HepG2 (cell line): Measurements from ENCODE around the gene ROM1. TPM values are rescaled to one million over a fixed set of nuclear protein-coding genes. Genes with fewer than 3 reads are reported as not detected.

Experiments used
- ARID2 ChIP-seq: sonication (generic); formaldehyde crosslinking; IDR thresholded peaks from 2 replicates; pipeline ENCODE4 v1.8.1; 2022; ENCODE audit warnings: mild to moderate bottlenecking, missing genetic modification reagents, borderline replicate concordance
- ATF1 ChIP-seq: IDR thresholded peaks from 2 replicates; pipeline ENCODE4 v1.6.1; 2016; ENCODE audit warnings: mild to moderate bottlenecking, control low read depth
- BRCA1 ChIP-seq: sonication (generic); formaldehyde crosslinking; IDR thresholded peaks from 2 replicates; pipeline ENCODE4 v1.4.0; 2020; ENCODE audit warnings: missing genetic modification reagents
- CBFB ChIP-seq: sonication (generic); formaldehyde crosslinking; IDR thresholded peaks from 2 replicates; pipeline ENCODE4 v1.4.0; 2020; ENCODE audit warnings: missing genetic modification reagents
- DBP ChIP-seq: sonication (generic); formaldehyde crosslinking; IDR thresholded peaks from 2 replicates; pipeline ENCODE4 v1.4.0; 2020; ENCODE audit warnings: missing genetic modification reagents; ENCODE audit errors: not compliant biosample characterization
- FOSL2 ChIP-seq: sonication (generic); formaldehyde crosslinking; IDR thresholded peaks from 2 replicates; pipeline ENCODE4 v1.4.0; 2020; ENCODE audit warnings: missing genetic modification reagents
- ISL2 ChIP-seq: sonication (generic); formaldehyde crosslinking; IDR thresholded peaks from 2 replicates; pipeline ENCODE4 v1.5.0; 2020; ENCODE audit warnings: missing genetic modification reagents
- KDM3A ChIP-seq: IDR thresholded peaks from 2 replicates; pipeline ENCODE4 v1.6.1; 2018; ENCODE audit warnings: low read depth, missing compliant biosample characterization
- MED1 ChIP-seq: sonication (generic); formaldehyde crosslinking; IDR thresholded peaks from 2 replicates; pipeline ENCODE4 v1.4.0; 2020; ENCODE audit warnings: missing genetic modification reagents
- MTF1 ChIP-seq: sonication (generic); formaldehyde crosslinking; IDR thresholded peaks from 2 replicates; pipeline ENCODE4 v1.5.0; 2020; ENCODE audit warnings: missing genetic modification reagents
- MXD3 ChIP-seq: IDR thresholded peaks from 2 replicates; pipeline ENCODE4 v1.6.1; 2016; ENCODE audit warnings: mild to moderate bottlenecking, missing biosample characterization, missing genetic modification reagents
- RXRA ChIP-seq: sonication (generic); formaldehyde crosslinking; IDR thresholded peaks from 2 replicates; pipeline ENCODE4 v1.5.1; 2020; ENCODE audit warnings: missing genetic modification reagents
- SP140L ChIP-seq: sonication (generic); formaldehyde crosslinking; IDR thresholded peaks from 2 replicates; pipeline ENCODE4 v1.4.0; 2020; ENCODE audit warnings: missing genetic modification reagents, borderline replicate concordance
- SP2 ChIP-seq: sonication (generic); formaldehyde crosslinking; IDR thresholded peaks from 2 replicates; pipeline ENCODE4 v1.5.1; 2020; ENCODE audit warnings: mild to moderate bottlenecking, missing genetic modification reagents
- SRF ChIP-seq: IDR thresholded peaks from 2 replicates; pipeline ENCODE4 v1.6.1; 2011; ENCODE audit warnings: mild to moderate bottlenecking, low read depth, low read length, moderate library complexity
- TBX2 ChIP-seq: sonication (generic); formaldehyde crosslinking; IDR thresholded peaks from 2 replicates; pipeline ENCODE4 v1.5.0; 2020; ENCODE audit warnings: missing genetic modification reagents, mild to moderate bottlenecking, borderline replicate concordance
- U2AF2 ChIP-seq: fragments of 200-400 bp; formaldehyde crosslinking; IDR thresholded peaks from 2 replicates; pipeline ENCODE4 v1.6.1; 2017; ENCODE audit warnings: low read depth, mild to moderate bottlenecking, low read length
- ZBTB21 ChIP-seq: sonication (generic); formaldehyde crosslinking; IDR thresholded peaks from 2 replicates; pipeline ENCODE4 v1.4.0; 2020; ENCODE audit warnings: missing genetic modification reagents
- ZEB1 ChIP-seq: IDR thresholded peaks from 2 replicates; pipeline ENCODE4 v1.6.1; 2012; ENCODE audit warnings: mild to moderate bottlenecking, low read depth, inconsistent platforms; ENCODE audit not compliant: insufficient replicate concordance
- ZNF292 ChIP-seq: sonication (generic); formaldehyde crosslinking; IDR thresholded peaks from 2 replicates; pipeline ENCODE4 v1.8.1; 2022; ENCODE audit warnings: mild to moderate bottlenecking, low read depth, missing genetic modification reagents, borderline replicate concordance
- ZNF607 ChIP-seq: sonication (generic); formaldehyde crosslinking; IDR thresholded peaks from 2 replicates; pipeline ENCODE4 v1.5.1; 2020; ENCODE audit warnings: missing genetic modification reagents, mild to moderate bottlenecking, borderline replicate concordance
- ZNF724P ChIP-seq: sonication (generic); formaldehyde crosslinking; IDR thresholded peaks from 2 replicates; pipeline ENCODE4 v1.8.0; 2022; ENCODE audit warnings: missing genetic modification reagents, borderline replicate concordance
- polyA plus RNA-seq, 8 experiments: library from polyadenylated mRNA; depleted of rRNA in 3 of 8; stranded (reverse) in 7 of 8; unstranded in 1 of 8; fragments of >200 nt; fragmentation: Illumina TruSeq in 4 of 8; extraction: Trizol in 4 of 8; gene quantifications; 2 replicates each; pipeline versions ENCODE4 v1.2.1 to v1.2.3, GENCODE V29; 2011 to 2016; ENCODE audit warnings: low read depth in 4 of 8, missing spikeins in 1 of 8, mixed read lengths in 1 of 8; ENCODE audit not compliant: insufficient read depth in 1 of 8
- total RNA-seq, 5 experiments: library from RNA; depleted of rRNA; stranded (reverse); fragments of >200 nt; fragmentation: Illumina TruSeq; extraction: Trizol; gene quantifications; 2 replicates each; pipeline ENCODE4 v1.2.3, GENCODE V29; 2016; ENCODE audit warnings: low read depth in 1 of 5
- TF ChIP-seq, protein P1 (sequence below), 2 experiments: sonication (generic) in 1 of 2; formaldehyde crosslinking in 1 of 2; IDR thresholded peaks; 2 replicates each; pipeline versions ENCODE4 v1.6.1 to v1.9.0; 2014 to 2022; ENCODE audit warnings: antibody characterized with exemption in 1 of 2, borderline replicate concordance in 1 of 2, inconsistent platforms in 1 of 2, low read depth in 1 of 2, missing genetic modification reagents in 1 of 2

The ROM1 gene
- total and polyA plus RNA-seq, 2 of the 13 experiments (the other 11 are each of a cell fraction or from before 2014, with no cell fraction given) = 1.2 to 2.4 TPM

GRCh38 chr11:62591448-62592145 is 21.5 kb upstream of the ROM1 start, which contains the start of gene TUT1 (continued):
- peak; percentile 84; the same call in 1 of the 2 replicates for TF ChIP-seq KDM3A (CRISPR knock-in tag)
- TF ChIP-seq ZNF724P (CRISPR knock-in tag) = peak; percentile 64; the same call in 1 of the 2 replicates
- TF ChIP-seq ZEB1 = peak; percentile 6
- TF ChIP-seq TBX2 (CRISPR knock-in tag) = peak; percentile 89
- TF ChIP-seq, protein P1, sequence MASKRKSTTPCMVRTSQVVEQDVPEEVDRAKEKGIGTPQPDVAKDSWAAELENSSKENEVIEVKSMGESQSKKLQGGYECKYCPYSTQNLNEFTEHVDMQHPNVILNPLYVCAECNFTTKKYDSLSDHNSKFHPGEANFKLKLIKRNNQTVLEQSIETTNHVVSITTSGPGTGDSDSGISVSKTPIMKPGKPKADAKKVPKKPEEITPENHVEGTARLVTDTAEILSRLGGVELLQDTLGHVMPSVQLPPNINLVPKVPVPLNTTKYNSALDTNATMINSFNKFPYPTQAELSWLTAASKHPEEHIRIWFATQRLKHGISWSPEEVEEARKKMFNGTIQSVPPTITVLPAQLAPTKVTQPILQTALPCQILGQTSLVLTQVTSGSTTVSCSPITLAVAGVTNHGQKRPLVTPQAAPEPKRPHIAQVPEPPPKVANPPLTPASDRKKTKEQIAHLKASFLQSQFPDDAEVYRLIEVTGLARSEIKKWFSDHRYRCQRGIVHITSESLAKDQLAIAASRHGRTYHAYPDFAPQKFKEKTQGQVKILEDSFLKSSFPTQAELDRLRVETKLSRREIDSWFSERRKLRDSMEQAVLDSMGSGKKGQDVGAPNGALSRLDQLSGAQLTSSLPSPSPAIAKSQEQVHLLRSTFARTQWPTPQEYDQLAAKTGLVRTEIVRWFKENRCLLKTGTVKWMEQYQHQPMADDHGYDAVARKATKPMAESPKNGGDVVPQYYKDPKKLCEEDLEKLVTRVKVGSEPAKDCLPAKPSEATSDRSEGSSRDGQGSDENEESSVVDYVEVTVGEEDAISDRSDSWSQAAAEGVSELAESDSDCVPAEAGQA (IDR thresholded peaks at IDR 0.05; ENCODE audit: low read depth) = peak; percentile 94
- TF ChIP-seq, protein P1 (CRISPR knock-in tag; IDR thresholded peaks at IDR 0.05; ENCODE audit: borderline replicate concordance) = no peak
- peak; percentile 67 for TF ChIP-seq RXRA (CRISPR knock-in tag)
- TF ChIP-seq ZBTB21 = peak; percentile 67
- TF ChIP-seq ISL2 (CRISPR knock-in tag) = peak; percentile 67
- TF ChIP-seq MED1 (CRISPR knock-in tag) = peak; percentile 87
- TF ChIP-seq ARID2 (CRISPR knock-in tag) = peak; percentile 83
- peak; percentile 93 for TF ChIP-seq ATF1 (CRISPR knock-in tag)
- TF ChIP-seq SP2 (CRISPR knock-in tag) = peak; percentile 65
- no peak for TF ChIP-seq MTF1 (CRISPR knock-in tag)
- TF ChIP-seq BRCA1 (CRISPR knock-in tag) = no peak
- TF ChIP-seq MXD3 (CRISPR knock-in tag) = peak; percentile 76; the same call in 1 of the 2 replicates
- peak; percentile 71; the same call in 1 of the 2 replicates for TF ChIP-seq SRF
- TF ChIP-seq ZNF292 = peak; percentile 19; the same call in 1 of the 2 replicates
- TF ChIP-seq DBP (CRISPR knock-in tag) = no peak
- peak; percentile 83 for TF ChIP-seq CBFB (CRISPR knock-in tag)
- 0 out of 2 replicates have a peak, but pooled peaks have one; percentile 21 for TF ChIP-seq U2AF2
- TF ChIP-seq SP140L = 0 out of 2 replicates have a peak, but pooled peaks have one; percentile 76
- peak; percentile 10; the same call in 1 of the 2 replicates for TF ChIP-seq ZNF607 (CRISPR knock-in tag)
- peak; percentile 68 for TF ChIP-seq FOSL2 (CRISPR knock-in tag)
